IMR-90 (cell line): ENCODE results near the gene OR6N2.

ENCODE experiments used
- BHLHE40 ChIP-seq: fragments of 150-350 bp; IDR thresholded peaks from 2 replicates; pipeline ENCODE4 v1.6.1; 2016; ENCODE audit warnings: mild to moderate bottlenecking, low read depth, low read length
- CEBPB ChIP-seq: IDR thresholded peaks from 2 replicates; pipeline ENCODE4 v1.6.1; 2012; ENCODE audit warnings: low read depth, low read length, improper control_type of control experiment
- MAFK ChIP-seq: IDR thresholded peaks from 2 replicates; pipeline ENCODE4 v1.6.1; 2012; ENCODE audit warnings: low read depth, low read length, improper control_type of control experiment
- MXI1 ChIP-seq: IDR thresholded peaks from 2 replicates; pipeline ENCODE4 v1.6.1; 2012; ENCODE audit warnings: low read depth, mild to moderate bottlenecking, low read length, moderate library complexity, borderline replicate concordance
- NFE2L2 ChIP-seq: fragments of 150-350 bp; IDR thresholded peaks from 2 replicates; pipeline ENCODE4 v1.6.1; 2016; ENCODE audit warnings: low read depth, mild to moderate bottlenecking, low read length
- POLR2A ChIP-seq: IDR thresholded peaks from 2 replicates; pipeline ENCODE4 v1.6.1; 2012; ENCODE audit warnings: mild to moderate bottlenecking, low read depth, low read length
- RAD21 ChIP-seq: IDR thresholded peaks from 2 replicates; pipeline ENCODE4 v1.6.1; 2012; ENCODE audit warnings: low read length, improper control_type of control experiment
- RCOR1 ChIP-seq: IDR thresholded peaks from 2 replicates; pipeline ENCODE4 v1.6.1; 2012; ENCODE audit warnings: mild to moderate bottlenecking, low read length, improper control_type of control experiment; ENCODE audit not compliant: insufficient replicate concordance
- RFX5 ChIP-seq: IDR thresholded peaks from 2 replicates; pipeline ENCODE4 v1.8.0; 2012; ENCODE audit warnings: low read depth, mild to moderate bottlenecking, low read length, moderate library complexity
- SMC3 ChIP-seq: fragments of 150-350 bp; IDR thresholded peaks from 2 replicates; pipeline ENCODE4 v1.6.1; 2016; ENCODE audit warnings: low read depth, mild to moderate bottlenecking, antibody characterized with exemption, low read length, moderate library complexity
- TF ChIP-seq, protein P1 (sequence below): conservative IDR thresholded peaks from 2 replicates; pipeline ENCODE4 v1.5.1; 2012; ENCODE audit warnings: mild to moderate bottlenecking, low read depth, low read length, improper control_type of control experiment
- TF ChIP-seq, protein P2 (sequence below): fragments of 150-350 bp; IDR thresholded peaks from 2 replicates; pipeline ENCODE4 v1.6.1; 2016; ENCODE audit warnings: low read depth, mild to moderate bottlenecking, low read length, moderate library complexity, borderline replicate concordance
- TF ChIP-seq, protein P3 (sequence below): fragments of 150-350 bp; IDR thresholded peaks from 2 replicates; pipeline ENCODE4 v1.6.1; 2017; ENCODE audit warnings: mild to moderate bottlenecking, antibody characterized with exemption, low read length, low read depth

DNA sequence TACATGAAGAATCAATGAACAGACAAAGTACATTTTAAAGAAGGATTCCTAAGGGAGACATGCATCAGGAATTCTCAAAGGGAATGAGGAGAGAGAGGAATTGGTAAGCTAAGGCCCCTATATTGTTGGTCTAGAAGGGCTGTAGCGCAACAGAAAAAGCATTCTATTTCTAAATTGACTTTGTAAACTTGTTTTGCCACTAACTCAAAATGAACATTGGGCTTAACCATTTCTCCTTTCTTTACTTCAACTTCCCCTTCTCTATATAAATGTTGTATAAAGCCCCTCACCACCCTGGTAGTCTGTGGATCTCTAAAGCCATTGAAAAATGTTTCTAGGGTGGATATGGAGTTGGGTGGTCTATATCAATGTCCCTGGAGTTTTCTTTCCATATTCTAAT, 20.4 kb upstream of the OR6N2 start:
- TF ChIP-seq, protein P1, sequence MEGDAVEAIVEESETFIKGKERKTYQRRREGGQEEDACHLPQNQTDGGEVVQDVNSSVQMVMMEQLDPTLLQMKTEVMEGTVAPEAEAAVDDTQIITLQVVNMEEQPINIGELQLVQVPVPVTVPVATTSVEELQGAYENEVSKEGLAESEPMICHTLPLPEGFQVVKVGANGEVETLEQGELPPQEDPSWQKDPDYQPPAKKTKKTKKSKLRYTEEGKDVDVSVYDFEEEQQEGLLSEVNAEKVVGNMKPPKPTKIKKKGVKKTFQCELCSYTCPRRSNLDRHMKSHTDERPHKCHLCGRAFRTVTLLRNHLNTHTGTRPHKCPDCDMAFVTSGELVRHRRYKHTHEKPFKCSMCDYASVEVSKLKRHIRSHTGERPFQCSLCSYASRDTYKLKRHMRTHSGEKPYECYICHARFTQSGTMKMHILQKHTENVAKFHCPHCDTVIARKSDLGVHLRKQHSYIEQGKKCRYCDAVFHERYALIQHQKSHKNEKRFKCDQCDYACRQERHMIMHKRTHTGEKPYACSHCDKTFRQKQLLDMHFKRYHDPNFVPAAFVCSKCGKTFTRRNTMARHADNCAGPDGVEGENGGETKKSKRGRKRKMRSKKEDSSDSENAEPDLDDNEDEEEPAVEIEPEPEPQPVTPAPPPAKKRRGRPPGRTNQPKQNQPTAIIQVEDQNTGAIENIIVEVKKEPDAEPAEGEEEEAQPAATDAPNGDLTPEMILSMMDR = no peak
- TF ChIP-seq MXI1 = no peak
- no peak for TF ChIP-seq CEBPB
- no peak for TF ChIP-seq RCOR1
- no peak for TF ChIP-seq POLR2A
- TF ChIP-seq NFE2L2 = no peak
- no peak for TF ChIP-seq RAD21
- TF ChIP-seq, protein P2, sequence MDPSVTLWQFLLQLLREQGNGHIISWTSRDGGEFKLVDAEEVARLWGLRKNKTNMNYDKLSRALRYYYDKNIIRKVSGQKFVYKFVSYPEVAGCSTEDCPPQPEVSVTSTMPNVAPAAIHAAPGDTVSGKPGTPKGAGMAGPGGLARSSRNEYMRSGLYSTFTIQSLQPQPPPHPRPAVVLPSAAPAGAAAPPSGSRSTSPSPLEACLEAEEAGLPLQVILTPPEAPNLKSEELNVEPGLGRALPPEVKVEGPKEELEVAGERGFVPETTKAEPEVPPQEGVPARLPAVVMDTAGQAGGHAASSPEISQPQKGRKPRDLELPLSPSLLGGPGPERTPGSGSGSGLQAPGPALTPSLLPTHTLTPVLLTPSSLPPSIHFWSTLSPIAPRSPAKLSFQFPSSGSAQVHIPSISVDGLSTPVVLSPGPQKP = no peak
- TF ChIP-seq, protein P3, sequence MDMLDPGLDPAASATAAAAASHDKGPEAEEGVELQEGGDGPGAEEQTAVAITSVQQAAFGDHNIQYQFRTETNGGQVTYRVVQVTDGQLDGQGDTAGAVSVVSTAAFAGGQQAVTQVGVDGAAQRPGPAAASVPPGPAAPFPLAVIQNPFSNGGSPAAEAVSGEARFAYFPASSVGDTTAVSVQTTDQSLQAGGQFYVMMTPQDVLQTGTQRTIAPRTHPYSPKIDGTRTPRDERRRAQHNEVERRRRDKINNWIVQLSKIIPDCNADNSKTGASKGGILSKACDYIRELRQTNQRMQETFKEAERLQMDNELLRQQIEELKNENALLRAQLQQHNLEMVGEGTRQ = no peak
- no peak for TF ChIP-seq SMC3
- no peak for TF ChIP-seq BHLHE40
- TF ChIP-seq MAFK = no peak
- no peak for TF ChIP-seq RFX5
